ENCODE data around the gene LRRD1.
"Not testable (repeated sequence)": the region's sequence is repeated elsewhere in the genome, so short reads cannot be mapped to it uniquely, and the experiment has no call there.

LRRD1 gene

DNA sequence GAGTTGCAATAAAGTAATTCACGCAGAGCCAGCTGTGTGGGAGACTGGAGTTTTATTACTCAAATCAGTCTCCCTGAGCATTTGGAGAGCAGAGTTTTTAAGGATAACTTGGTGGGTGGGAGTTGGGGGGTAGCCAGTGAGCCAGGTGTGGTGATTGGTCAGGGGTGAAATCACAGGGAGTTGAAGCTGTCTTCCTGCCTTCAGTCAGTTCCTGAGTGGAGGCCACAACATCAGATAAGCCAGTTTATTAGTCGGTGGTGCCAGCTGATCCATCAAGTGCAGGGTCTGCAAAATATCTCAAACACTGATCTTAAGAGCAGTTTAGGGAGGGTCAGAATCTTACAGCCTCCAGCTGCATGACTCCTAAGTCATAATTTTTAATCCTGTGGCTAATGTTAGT, 41.4 kb downstream of the LRRD1 start:
- DNase-seq = no peak

DNA sequence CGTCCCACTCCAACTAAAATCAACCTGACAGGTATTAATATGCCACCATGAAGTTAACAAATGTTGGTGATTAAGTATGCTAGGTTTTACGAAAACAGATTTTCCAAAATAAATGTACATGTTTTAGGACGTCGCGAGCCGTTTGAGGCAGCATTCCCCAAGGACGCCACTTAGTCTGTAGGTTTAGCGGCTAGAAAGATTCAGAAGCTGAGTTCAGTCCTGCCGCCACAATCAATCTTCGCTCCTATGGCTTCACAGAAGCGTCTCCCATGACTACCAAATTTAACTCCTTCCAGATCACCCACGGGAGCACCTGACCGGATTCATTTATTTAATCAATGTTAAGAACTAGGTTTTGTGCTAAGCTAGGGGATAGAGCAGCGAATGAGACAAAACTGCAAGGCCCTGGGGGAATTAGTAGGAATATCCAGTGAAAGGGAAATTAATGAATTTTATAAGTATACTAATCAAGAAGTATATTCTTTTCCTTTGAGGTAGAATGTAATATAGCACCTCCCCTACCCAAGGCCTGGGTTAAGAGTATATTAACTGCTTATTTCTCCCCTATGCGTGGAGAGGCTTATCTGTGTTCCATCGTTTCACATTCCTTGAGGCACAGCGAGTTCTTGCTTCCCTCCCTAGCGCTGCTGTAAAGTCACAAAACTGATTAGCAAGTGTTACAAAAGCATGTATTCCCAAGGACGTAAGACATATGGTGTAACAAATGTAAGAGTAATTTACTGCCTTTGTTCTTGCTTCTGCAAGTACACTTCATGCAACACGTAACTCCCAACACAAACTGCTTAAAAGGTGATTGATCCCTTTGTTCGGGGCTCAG, 43.7 kb downstream of the LRRD1 start:
- peak; percentile 59 for DNase-seq

DNA sequence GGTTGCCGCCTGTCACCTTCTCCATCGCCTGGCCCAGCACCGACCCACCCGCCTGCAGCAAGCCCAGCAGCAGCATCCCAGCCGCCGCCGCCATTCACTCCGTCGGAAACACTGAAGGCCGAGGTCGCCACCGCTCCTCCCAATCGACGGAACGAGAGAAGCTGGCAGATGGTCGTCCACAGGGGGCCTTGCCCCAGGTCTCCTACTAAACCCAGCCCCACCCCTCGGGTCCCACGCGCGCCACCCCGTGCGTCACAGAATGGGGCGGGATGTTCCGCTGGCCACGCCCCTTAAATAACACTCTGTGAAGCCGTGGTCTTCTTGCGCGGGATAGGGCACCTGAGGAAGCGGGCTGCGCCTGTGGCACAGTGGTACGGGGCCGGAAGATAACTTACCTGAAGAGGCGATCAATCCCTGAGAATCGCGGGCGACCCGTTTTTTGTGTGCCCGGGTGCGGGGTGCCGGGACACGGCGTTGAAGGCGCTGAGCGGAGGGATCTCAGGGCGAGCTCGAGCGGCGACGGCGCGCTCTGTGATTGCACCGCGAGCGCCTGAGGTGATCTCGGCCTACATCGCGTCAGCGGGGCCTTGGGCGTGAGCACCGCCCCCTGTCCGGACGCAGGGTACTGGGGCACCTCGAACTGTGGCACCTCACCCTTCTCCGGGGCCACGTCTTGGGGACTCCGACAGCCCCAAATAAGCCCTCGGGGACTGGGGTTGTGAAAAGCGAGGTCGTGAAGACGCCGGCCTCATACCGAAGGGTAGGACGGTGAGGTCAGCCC, 44.5 kb downstream of the LRRD1 start, which contains the start of gene CYP51A1:
Gene CYP51A1 (minus strand): TSS at position 207 of the 781 bp plus-strand sequence. CDS start 113 bp downstream, at position 94.
- peak; percentile 97 for DNase-seq

DNA sequence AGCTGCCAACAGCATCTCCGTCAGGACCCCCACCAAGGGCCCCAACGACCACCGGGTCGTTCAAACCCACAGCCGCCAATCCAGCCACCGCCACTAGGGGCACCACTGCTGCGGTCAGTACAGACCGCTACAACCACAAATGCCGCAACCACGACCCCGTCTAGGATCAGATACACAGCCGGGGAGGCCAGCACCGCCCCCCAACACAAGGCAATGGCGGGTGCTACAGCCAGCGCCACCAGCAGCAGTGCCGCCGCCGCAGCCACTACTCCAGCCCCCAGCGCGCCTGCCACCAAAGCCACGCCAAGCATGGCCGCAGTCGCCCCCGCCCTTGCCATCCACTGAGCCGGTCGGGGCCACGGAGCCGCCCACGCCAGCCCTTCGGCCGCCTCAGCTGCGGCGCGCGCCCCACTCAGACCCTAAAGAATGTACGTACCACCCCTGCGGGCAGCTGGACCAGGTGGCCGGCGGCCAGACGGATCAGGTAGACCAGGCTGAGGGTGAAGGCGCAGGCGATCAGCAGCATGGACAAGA, 45.1 kb downstream of the LRRD1 start:
- peak; percentile 72 for DNase-seq

DNA sequence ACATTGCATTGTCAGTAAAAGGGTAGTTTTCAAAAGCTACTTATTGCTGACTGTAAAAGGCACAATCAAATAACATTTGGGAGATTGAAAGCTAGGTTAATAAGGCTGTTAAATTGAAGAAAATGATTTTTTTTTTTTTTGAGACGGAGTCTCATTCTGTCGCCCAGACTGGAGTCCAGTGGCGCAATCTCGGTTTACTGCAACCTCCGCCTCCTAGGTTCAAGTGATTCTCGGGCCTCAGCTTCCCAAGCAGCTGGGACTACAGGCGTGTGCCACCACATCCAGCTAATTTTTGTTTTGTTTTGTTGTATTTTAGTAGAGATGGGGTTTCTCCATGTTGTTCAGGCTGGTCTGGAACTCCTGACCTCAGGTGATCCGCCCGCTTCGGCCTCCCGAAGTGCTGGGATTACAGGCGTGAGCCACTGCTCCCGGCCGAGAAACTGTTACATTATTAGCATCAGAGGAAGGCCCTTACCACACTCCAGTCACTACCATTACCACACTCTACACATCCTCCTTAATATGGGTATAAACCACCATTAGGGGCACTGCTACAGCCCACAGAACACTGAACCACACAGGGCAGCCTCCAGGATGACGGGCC, 45.7 kb downstream of the LRRD1 start:
- DNase-seq = no peak

DNA sequence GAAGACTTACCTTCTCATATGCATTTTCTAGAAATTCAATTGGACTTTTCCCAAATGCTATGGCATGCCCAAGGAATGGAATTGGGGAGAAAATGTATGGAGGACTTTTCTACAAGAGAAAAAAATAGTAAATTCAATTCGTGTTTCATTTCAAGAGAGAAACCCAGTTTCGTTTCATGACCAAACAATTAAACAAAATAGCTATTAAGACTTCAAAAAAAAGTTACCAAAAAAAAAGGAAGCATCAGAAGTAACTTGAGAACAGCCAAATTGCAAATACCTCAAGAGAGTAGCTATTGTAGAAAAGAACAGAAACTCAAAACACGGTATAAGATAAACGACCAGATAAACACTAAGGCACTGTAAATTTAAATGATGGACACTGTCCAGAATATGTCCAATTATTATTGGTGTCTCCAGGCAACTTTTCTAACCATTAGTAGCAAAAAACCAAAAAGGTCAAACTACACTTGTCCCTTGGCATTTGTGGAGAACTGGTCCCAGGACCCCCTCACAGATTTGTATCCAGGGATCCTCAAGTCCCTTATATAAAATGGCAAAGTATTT, 47.1 kb downstream of the LRRD1 start:
- no peak for DNase-seq

DNA sequence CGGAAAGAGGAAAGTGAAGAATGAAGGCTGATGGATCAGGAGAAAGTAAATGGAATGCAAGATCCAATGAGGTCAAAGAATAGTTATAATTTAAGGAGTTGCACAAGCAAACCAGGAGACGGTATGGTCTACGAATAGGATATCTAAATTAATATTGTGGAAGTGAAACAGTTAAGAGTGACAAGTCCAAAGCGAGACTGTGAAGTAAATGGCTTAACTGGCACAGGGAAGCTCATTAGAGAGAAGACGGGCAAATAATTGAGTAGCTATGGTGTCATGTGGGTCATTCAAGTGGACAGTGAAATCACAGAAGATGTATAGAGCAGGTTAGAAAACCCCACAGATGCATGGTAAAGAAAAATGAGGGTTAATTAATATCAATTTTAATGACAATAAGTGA, 47.8 kb downstream of the LRRD1 start:
- no peak for DNase-seq

DNA sequence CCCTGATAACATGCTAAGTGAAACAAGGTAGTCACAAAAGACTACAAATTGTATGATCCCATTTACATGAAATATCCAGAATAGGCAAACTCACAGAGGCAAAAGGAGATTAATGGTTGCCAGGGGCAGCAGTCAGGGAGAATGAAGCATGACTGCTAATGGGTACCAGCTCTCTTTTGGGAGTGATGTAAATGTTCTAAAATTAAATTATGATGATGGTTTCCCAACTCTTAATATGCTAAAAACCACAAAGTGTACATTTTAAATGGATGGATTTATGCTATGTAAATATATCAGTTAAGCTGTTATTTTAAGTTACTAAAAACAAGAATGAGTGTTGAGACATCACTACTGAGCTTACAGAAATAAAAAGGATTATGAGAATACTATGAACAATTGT, 57.3 kb downstream of the LRRD1 start:
- DNase-seq = no peak

DNA sequence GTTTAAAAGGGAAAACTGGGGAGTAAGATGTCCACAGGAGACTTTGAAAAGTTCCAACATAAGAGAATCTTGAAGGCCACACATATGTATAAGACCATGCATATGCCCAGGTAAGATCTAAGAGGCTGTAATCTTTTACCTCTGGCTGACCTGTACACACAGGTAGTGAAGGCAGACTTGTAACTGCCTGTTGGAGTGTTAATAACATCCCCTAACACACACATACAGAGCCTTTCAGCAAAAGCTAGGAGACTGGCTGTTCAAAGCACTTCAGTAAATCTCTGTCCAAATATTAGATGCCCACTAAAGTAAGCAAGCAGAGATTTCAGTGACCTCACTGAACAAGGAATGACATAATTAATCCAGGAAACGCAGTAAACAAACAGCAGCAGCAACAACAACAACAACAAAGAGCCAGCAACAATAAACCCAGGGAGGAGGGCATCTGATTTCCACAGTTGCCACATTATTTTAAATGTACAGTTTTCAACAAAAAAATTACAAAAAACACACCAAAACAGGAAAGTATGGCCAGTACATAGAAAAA, 59.7 kb downstream of the LRRD1 start:
- DNase-seq = no peak

DNA sequence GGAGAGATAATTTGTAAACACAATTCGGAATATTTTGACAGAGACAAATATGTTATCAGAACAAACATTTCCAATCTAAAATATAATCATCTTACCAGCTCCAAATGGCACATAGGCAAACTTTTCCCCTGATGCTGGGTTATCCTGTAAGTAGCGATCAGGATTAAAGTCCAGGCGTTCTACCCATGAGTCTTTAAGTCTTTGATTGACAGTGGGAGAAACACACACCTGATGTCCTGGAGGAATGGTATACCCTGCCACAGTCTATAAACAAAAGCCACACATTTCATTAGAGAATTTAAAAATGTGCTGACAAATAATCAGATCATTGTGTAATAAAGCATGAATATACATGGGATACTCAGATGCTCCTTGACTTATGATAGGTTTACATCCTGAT, 62.0 kb downstream of the LRRD1 start:
- no peak for DNase-seq

DNA sequence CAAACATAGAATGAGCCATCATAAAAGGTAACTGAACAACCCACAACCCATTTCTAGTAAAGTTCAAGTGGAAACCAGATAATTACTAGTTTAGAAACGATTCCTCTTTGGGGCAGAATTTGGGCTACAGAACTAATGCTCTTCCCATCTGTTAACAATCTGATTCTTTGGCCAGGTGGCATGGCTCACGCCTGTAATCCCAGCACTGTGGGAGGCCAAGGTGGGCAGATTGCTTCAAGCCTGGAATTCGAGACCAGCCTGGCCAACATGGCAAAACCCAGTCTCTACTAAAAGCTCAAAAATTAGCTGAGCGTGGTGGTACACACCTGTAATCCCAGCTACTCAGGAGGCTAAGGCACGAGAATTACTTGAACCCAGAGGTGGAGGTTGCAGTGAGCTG, 63.1 kb downstream of the LRRD1 start:
- no peak for DNase-seq

DNA sequence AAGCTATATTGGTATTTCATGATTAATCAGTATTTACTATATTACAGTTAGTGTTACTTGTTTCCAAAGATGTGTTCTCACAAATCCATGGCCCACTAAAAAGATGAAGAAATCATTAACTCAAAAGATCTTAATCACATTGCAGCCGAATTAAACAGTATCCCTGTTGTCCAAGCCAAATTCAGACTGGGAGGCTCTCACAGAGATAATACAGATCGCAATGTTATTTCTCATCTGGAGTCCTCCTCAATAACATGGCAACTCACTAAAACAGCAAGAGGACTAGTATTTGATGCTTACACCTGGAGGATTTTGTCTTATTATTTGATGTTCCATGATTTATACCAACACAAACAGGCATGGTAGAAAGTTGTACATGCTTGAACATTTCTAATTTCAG, 68.1 kb downstream of the LRRD1 start:
- DNase-seq = no peak

DNA sequence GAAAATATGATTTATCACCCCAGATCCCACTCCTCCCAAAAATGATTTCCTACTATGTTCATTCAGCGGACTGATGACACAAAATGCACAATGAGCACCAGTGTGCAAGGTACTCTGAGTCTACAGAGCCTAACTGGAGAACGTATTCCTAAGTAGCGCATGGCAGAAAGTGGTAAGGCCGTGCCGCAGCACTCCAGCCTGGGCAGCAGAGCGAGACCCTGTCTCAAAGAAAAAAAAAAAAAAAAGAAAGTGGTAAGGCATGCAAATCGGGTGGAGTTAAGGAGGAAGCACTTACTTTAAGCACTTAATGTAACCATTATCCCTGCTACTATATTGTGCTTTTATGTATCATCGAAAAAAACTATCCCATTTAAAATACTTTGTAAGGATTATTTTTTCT, 70.1 kb downstream of the LRRD1 start:
- DNase-seq = no peak

DNA sequence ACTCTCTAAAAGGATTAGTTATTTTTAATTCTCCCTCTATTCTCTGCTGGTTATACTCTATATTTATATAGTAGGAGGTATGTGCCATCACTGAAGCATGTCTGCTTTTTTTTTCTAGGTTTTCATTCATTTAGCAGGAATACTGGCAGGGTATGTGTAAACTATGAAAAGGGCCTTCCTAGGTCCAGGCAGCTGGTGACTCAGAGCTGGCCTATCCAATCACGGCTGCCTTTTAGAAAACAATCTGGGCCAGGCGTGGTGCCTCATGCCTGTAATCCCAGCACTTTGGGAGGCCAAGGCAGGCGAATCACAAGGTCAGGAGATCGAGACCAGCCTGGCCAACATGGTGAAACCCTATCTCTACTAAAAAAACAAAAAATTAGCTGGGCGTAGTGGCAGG, 76.1 kb downstream of the LRRD1 start:
- DNase-seq = not testable (repeated sequence)

DNA sequence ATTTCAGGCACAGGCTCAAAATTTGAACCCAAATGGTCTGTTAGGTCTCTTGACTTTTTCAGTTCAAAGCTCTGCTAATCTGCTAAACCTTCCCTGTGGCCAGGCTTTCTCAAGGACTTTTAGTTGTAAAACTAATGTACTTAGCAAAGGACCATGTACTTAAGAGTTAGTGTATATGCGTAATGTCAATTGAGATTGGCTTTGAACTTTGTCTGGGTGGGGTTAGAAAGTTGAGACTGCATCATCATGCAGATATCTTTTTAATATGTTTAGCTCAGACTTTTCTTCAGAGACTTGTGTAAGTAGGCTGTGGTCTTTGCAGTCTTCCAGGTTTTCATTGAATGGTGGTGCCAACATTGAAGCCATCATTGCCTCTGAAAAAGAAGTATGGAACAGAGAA, 78.4 kb downstream of the LRRD1 start:
- no peak for DNase-seq

DNA sequence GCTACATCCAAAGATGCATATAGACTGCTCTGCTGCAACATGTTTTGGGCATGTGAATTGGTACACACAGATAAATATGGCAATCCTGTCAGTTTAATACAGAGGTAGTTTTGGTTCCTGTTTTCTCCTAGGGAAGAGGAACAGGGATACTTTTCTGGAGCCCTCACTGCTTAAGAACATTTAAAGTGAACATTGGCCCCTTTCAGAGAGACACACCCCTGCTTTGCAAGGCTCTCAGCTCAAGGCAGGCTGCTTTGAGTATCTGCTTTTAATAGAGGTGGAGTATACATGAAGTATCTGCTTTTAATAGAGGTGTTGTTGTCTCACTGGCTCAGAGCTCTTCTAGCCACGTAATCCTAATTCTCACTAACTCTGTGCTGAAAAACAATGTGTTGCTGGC, 83.6 kb downstream of the LRRD1 start:
- DNase-seq = no peak
